RWPE2 (cell line): Measurements from ENCODE around the gene MLXIPL.

Experiments
- ATAC-seq: fragments of 200-7000 bp; cut with Tn5 transposase; 3 replicates; pipeline ENCODE4 v1.9.1; 2021; ENCODE audit warnings: low read depth
- DNase-seq: peaks from one replicate; pipeline ENCODE4 v3.0.0-alpha.2; 2020; ENCODE audit warnings: low spot score
- H3K27ac ChIP-seq: fragments of 450-650 bp; 2 replicates; pipeline ENCODE4 v1.5.1; 2017; ENCODE audit warnings: mild to moderate bottlenecking; ENCODE audit not compliant: poor library complexity, severe bottlenecking
- H3K27me3 ChIP-seq: fragments of 250-450 bp; sonication (Bioruptor Pico); 2 replicates; pipeline ENCODE4 v1.5.1; 2021; ENCODE audit warnings: mild to moderate bottlenecking, moderate library complexity; ENCODE audit not compliant: insufficient read depth, poor library complexity, severe bottlenecking
- H3K36me3 ChIP-seq: fragments of 250-450 bp; sonication (Bioruptor Pico); 2 replicates; pipeline ENCODE4 v1.5.1; 2020; ENCODE audit warnings: low read depth, mild to moderate bottlenecking, moderate library complexity
- H3K4me1 ChIP-seq: fragments of 250-450 bp; sonication (Bioruptor Pico); 2 replicates; pipeline ENCODE4 v1.5.1; 2021; ENCODE audit warnings: mild to moderate bottlenecking, moderate library complexity; ENCODE audit not compliant: insufficient read depth, poor library complexity, severe bottlenecking
- H3K4me3 ChIP-seq: fragments of 250-450 bp; sonication (Bioruptor Pico); 2 replicates; pipeline ENCODE4 v1.5.1; 2021; ENCODE audit warnings: mild to moderate bottlenecking, moderate library complexity; ENCODE audit not compliant: severe bottlenecking
- H3K9me3 ChIP-seq: fragments of 250-450 bp; sonication (Bioruptor Pico); 2 replicates; pipeline ENCODE4 v1.5.1; 2021; ENCODE audit warnings: mild to moderate bottlenecking, moderate library complexity; ENCODE audit not compliant: severe bottlenecking
- CTCF ChIP-seq: fragments of 450-650 bp; IDR thresholded peaks from one replicate; pipeline ENCODE4 v1.5.1; 2017; ENCODE audit warnings: mild to moderate bottlenecking, moderate library complexity; ENCODE audit not compliant: poor library complexity, severe bottlenecking

The MLXIPL gene

GRCh38 chr7:73578342-73579128 is 45.8 kb downstream of the MLXIPL start, which contains the start of gene TBL2:
Gene TBL2, minus strand, starts transcription at chr7:73578579. Its CDS starts 30 bp downstream, at chr7:73578549.
- H3K9me3 ChIP-seq = no peaks in the 10 kb centered on the region
- H3K27ac ChIP-seq = peak within 1 kb of the TSS; percentile 72
- DNase-seq (peak; percentile 98), ATAC-seq (peak; percentile 89)
- peak within 1 kb of the TSS; percentile 90 for H3K4me3 ChIP-seq
- H3K4me1 ChIP-seq = no peaks in the 10 kb centered on the region
- TF ChIP-seq CTCF = peak; percentile 20
- H3K27me3 ChIP-seq = no peaks in the 10 kb centered on the region
- peaks cover 22% of the 10 kb centered on the region for H3K36me3 ChIP-seq

- Histone ChIP-seq H3K4me1 (no peaks in the 10 kb centered on the region), H3K27me3 (no peaks in the 10 kb centered on the region), H3K27ac (peak overlapping the region; percentile 72), H3K9me3 (no peaks in the 10 kb centered on the region), H3K4me3 (peak overlapping the region; percentile 90), H3K36me3 (peaks cover 29% of the 10 kb centered on the region)
- TF ChIP-seq CTCF = no peak
- DNase-seq = no peak
- peak; percentile 15 for ATAC-seq
These were observed 46.5 kb downstream of the MLXIPL start for GRCh38 chr7:73577627-73578341.

DNA sequence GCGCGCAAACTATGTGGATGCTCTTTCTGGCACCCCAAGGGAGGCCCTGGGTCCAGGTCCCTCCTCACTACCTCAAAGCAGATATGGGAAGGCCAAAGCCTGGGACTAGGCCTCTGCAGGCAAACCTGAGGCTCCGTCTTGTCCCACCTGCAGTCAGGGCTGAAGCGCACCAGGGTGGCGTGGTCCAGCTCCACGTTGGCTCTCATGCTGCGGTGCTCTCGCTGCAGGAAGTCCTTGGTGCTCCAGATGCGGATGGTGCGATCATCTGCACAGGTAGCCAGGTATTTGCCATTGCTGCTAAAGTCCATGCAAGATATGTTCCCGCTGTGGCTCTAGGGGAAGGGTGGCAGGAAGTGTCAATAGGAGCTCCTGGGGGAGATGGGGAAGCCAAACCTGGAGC is 50.5 kb downstream of the MLXIPL start:
- no peak for ATAC-seq
- H3K27ac ChIP-seq = no peak overlapping the region
- DNase-seq = no peak
- H3K36me3 ChIP-seq = peaks cover 61% of the 10 kb centered on the region
- H3K9me3 ChIP-seq = no peaks in the 10 kb centered on the region
- H3K4me1 ChIP-seq = no peaks in the 10 kb centered on the region
- H3K27me3 ChIP-seq = no peaks in the 10 kb centered on the region
- no peak overlapping the region for H3K4me3 ChIP-seq
- no peak for TF ChIP-seq CTCF

DNA sequence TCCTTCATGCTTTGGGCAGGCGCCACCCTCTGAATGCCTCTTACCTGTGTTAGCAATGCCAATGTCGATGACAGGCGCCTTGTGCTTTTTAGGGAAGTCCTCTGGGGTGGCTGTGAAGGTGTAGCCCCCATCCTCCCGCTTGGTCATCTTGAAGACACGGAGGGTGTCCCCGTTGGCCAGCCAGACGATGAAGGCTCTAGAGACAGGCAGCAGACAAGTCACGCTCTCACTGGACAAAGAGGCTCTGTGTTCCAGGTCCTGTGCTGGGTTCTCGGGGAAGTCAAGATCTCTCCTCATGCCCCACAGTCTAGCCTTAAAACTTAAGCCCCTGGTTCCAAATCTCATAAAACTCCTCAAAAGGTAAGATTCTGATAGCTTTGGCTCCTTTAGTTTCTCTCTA is 51.0 kb downstream of the MLXIPL start:
- no peak overlapping the region for H3K27ac ChIP-seq
- TF ChIP-seq CTCF = no peak
- no peak for DNase-seq
- no peaks in the 10 kb centered on the region for H3K9me3 ChIP-seq
- H3K4me3 ChIP-seq = no peak overlapping the region
- ATAC-seq = no peak
- H3K27me3 ChIP-seq = no peaks in the 10 kb centered on the region
- peaks cover 61% of the 10 kb centered on the region for H3K36me3 ChIP-seq
- H3K4me1 ChIP-seq = no peaks in the 10 kb centered on the region
